ENCODE data around the gene NAV1.

DNA sequence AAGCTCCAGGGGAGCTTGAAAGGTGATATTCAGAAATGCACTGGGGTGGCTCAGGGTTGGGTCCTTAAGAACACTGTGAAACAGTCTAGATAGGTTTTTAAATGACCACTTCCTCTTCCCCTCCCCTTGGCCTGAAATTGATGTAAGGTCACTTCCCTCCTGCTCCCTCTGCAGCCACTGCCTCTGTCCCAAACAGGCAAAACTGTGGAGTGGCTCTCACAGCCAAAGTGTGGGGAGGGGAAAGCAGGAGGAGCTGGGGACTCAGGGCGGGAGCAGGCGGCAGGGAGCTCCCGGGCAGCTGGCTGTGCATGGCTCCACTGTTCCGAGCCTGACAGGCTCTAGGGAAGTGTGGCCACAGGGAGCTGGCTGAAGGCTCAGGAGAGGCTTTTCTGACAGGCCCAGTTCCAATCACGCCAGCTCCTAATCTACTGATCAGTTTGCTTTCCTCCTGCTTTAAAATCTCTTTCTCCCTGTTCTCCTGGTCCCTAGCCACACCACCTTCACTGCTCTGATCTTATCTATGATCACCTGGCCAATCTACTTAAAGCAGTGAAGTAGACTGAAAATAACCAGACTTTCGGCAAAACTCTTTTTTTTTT, 26.9 kb upstream of the NAV1 start:
- TF ChIP-seq, protein P1, sequence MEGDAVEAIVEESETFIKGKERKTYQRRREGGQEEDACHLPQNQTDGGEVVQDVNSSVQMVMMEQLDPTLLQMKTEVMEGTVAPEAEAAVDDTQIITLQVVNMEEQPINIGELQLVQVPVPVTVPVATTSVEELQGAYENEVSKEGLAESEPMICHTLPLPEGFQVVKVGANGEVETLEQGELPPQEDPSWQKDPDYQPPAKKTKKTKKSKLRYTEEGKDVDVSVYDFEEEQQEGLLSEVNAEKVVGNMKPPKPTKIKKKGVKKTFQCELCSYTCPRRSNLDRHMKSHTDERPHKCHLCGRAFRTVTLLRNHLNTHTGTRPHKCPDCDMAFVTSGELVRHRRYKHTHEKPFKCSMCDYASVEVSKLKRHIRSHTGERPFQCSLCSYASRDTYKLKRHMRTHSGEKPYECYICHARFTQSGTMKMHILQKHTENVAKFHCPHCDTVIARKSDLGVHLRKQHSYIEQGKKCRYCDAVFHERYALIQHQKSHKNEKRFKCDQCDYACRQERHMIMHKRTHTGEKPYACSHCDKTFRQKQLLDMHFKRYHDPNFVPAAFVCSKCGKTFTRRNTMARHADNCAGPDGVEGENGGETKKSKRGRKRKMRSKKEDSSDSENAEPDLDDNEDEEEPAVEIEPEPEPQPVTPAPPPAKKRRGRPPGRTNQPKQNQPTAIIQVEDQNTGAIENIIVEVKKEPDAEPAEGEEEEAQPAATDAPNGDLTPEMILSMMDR (IDR thresholded peaks at IDR 0.05) = no peak
- peak in 1 of 2 donors; percentile 30 for TF ChIP-seq POLR2A (IDR thresholded peaks at IDR 0.05)
